Fibroblast of skin of left biceps (primary cell): ENCODE results near the gene TRIM73.
"Not testable (repeated sequence)": the region's sequence is repeated elsewhere in the genome, so short reads cannot be mapped to it uniquely, and the experiment has no call there.

Source experiments
- DNase-seq, 2 experiments: peaks; one replicate each; pipeline ENCODE4 v3.0.0-alpha.2; 2013; ENCODE audit warnings: low read depth in 2 of 2

The TRIM73 gene

DNA sequence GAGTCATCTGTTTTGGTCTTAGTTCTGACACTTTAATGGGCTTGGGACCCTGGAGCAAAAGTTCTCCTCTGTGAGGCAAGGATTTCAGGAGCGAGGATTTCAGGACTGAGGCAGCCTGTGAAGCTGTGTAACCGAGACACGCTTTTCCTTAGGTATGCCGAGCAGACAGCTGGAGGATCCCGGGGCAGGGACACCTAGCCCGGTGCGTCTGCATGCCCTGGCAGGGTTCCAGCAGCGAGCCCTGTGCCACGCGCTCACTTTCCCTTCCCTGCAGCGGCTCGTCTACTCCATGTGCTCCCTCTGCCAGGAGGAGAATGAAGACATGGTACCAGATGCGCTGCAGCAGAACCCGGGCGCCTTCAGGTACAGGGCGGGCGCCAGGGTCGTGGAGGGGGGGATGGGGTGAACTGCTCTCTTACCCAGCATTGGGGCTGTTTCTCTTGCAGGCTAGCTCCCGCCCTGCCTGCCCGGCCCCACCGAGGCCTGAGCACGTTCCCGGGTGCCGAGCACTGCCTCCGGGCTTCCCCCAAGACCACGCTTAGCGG is 20.5 kb downstream of the TRIM73 start:
- DNase-seq, result not testable (repeated sequence)

DNA sequence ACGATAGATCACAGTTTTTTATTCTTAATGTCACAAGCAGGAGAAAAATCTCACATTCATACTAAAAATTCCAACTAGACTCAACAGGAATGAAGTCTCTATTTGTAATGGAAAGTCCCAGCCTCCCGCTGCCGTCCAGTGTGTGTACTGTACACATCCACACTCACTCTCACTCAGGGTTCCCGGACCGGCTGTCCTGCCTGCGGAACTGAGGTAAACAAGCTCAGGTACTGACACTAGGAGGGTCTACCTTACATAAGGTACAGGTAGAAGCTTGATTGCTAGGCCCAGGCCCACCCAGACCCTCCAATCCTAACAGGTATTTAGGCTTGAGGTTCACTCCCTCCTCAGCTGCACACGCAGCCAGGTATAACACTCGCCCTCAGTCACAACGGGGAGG is 21.4 kb downstream of the TRIM73 start:
- DNase-seq, result not testable (repeated sequence)

DNA sequence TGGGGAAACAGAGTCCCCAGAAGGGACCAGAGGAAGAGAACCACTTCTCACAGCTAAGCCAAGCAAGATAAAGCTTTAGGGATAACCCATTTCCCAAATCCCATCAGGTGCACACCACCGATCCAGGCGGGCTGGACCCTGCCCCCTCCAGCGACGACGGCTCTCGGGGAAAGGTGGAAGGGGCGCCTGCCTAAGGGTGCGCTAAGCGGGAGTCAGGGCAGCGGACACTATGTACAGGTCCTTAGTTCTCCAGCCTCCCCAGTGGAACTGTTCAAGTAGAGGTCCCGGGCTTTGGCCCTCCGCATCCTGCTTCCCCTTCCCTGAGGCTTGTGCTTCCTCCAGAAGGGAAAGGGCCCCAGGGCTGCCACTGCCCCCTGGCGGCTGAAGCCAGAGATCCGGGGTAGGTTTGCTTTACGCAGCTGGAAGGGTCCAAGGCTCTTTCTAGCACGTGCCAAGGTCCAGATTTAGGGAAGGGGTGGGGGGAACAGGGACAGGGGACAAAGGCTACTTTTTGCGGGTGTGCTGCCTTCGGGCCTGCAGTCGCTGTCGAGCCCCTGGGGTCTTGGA is 22.9 kb downstream of the TRIM73 start:
- not testable (repeated sequence) for DNase-seq

DNA sequence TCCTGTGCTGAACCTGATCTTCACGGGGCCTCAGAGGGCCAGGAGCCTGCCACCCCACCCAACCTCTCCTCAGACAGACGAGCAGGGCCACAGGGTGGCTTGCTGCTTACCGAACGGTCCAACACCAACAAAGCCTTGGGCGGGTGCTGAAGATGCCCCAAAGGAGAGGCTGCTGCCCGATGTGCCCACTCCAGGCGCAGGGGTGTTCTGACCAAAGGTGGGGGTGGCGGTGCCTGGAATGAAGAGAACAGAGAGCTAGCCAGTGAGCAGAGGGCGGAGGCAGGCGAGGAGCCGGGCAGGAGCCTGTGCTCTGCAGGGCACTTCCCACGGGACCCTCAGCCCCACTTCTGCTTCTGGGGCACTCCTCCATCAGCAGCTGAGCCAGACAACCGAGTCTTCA is 23.8 kb downstream of the TRIM73 start:
- not testable (repeated sequence) for DNase-seq

DNA sequence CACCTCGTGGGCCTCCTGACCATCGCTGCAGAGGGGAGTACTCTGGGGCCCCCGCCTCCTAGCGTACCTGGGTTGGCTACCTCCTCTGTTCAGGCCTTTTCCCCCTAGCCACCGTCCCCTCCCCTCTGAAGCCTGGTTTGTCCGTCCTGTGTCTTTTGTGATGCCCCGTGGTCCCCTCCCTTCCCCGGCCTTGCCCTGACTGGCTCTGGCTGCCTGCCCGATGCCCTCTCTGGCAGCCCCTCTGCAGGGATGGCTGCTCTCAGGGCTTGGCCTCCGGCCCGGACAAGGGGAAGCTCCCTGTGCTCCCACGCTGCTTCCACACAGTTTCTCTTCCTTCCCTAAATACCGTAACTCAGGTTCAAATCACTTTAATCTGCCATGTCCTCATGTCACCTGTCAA is 24.3 kb downstream of the TRIM73 start:
- DNase-seq, result not testable (repeated sequence)

DNA sequence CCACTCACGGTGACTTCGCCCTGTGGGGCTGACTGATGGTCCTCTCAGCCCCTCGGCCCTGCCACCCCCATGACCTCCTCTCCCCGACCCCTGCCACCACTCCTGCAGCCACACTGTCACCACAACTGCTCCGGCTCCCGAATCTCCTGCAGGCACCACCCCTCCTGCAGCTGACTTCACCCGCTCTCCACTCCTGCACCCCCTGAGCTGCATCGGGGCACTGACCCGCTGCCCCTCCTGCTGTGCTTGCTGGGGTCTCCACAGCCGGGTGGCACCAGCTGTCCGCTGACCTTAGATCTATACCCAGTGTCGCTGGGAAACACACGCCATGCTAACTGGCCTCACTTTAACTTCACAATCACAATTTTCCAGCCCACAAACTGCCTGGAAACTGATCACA is 24.7 kb downstream of the TRIM73 start:
- DNase-seq, result not testable (repeated sequence)

DNA sequence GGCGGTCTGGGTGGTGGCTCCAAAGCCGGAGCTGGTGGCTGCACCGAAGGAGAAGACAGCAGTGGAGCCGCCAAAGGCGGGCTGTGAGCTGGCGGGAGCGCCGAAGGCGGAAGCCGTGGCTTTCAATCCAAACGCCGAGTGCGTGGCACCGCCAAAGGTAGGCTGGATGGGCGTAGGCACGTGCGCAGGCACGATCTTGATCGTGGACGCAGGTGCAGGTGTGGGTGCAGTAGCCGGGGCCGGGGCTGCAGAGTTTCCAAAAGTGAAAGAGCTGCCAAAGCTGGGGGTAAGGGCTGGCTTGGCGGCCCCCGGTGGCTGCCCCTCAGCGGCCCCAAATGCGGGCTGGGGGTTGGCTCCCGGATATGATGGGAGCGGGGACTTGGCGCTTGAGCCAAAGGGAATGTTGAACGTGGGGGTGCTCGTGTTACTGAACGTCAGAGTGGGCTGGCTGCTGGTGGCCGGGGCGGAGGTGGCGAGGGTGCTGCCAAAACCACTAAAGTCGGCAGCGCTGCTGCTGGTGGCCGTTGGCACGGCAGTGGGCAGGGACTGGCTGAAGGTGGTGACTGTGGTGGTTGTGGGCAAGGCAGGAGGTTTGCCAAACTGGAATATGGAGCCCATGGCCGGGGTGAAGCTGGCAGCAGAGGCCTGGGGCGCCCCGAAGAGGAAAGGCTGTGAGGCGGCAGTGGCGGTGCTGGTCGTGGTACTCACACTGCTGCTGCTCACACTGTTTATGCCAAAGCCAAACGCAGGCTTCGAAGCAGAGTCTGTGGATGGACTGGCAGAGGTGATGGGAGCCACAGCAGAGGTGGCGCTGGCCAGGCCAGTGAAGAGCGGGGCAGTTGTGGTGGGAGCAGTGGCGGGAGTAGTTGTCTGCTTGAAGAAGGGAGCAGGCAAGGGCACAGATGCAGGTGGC is 26.6 kb downstream of the TRIM73 start:
- DNase-seq, result not testable (repeated sequence)

DNA sequence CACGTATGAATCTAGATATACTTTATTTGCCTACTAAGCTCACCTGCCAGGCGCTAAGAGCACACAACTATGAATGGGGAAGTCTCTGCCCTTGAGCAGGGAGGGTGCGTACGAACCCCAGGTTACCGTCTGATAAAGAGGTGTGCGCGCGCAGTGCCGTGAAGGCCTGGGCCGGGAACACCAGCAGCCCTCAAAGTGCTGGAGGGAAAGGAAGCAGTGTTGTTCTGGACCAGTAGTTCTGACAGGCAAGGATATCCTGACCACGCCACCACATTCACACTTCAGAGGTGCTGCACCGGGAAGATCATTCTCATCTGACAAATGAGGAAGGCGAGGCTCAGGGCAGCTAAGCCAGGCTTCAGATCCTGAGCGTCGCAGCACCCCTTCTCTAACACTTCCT is 28.1 kb downstream of the TRIM73 start:
- not testable (repeated sequence) for DNase-seq

DNA sequence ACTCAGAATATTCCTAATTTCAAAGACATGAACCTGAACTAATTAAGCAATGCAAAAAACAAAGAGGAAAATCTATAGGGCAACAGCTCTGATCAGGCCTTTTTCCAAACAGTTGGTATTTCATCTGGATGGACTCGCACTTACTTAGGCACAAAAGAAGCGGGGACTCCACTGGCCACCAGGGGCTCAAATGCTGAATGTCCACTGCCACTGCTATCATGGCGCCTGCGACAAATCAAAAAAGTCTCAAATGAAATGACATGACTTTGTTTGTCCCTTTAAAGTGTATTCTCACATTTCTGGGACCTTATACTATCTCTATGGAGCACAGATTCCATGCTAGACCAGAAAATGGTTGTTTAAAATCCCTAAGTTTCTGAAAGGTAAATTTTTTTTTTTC is 43.6 kb downstream of the TRIM73 start:
- not testable (repeated sequence) for DNase-seq

DNA sequence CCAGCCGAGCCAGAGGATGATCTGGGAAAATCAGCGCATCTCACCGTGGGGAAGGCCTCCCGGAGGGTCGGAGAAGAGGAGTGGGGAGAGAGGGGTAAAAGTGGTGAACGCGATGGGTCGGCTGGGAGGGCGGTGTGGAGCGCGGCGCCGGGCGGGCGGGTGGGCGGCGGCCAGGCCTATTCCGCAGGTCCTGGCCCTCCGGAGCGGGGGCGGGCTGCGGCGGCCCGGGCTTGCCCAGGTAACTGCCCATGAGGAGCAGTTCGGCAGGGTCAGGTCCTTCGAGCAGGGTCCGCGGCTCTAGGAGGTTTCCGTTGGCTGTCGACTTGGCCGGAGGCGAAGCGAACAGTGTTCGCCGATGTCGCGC is 46.7 kb downstream of the TRIM73 start:
- not testable (repeated sequence) for DNase-seq

DNA sequence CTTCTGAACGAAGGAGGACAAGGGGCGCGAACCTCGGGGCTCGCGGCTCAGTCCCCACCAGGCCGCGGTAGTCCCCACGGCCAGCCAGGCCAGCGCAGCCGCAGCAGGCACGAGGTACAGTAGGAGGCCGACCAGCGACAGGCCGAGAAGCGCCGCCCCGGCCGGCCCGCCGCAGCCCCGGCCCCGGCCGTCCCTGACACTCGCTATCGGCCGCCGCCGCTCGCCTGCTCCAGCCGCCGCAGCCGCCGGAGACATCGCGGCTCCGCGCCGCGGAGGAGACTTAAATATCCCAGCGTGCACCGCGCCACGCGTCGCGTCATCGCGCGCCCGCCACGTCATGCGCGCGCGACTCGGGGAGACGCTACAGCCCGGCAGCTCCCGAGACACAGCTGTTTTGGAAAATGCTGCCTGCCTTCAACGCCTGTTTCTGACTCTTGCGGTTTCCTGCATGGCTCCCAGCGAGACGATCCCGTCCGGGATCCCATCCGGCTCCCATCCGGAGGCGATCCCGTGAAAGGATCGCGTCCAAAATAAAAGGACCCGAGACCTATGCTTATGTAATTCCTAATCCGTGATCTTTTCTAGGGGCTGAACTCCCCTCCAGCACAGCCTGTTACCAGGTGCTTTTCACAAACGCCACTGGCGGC is 47.2 kb downstream of the TRIM73 start:
- peak in 1 of 2 experiments; percentile 1 for DNase-seq

DNA sequence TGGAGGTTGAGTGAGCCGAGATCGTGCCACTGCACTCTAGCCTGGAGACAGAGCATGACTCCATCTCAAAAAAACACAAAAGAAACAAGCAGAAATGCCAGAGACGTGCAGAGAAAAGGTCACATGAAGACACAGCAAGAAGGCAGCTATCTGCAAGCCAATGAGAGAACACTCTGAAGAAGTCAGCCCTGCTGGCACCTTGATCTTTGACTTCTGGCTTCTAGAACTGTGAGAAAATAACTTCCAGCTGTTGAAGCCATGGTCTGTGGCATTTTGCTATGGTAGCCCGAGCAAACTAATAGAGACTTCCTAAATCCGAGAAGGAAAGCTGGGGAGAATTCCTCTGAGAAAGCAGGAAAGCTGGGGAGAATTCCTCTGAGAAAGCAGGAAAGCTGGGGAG is 54.5 kb downstream of the TRIM73 start:
- DNase-seq, result not testable (repeated sequence)

DNA sequence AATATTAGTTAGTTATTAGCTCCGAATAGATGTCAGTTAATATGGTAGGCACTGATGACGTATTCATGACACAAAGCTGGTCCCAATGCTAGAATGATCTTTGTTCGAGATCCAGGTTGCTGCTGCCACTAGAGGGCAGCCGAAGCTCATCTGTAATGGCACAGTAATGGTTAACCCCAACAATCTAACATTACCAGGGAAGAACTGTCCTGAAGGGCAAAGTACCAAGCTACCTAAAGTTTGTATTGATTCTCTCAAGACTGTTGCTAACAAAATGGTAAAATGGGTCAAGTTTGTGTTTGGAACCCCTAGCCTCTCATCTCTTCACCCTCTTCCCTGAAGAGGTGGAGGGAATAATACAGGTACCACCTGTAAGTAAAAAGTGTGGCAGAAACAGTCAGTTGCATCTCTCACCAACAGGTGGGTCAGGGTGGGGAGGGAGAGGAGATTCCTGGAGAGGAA is 57.1 kb downstream of the TRIM73 start:
- not testable (repeated sequence) for DNase-seq
